ENCODE measurements around the gene ADGRD2. TPM values are rescaled to one million over a fixed set of nuclear protein-coding genes. Genes with fewer than 3 reads are reported as not detected.

ADGRD2 gene
- total and polyA plus RNA-seq, 2 donors from 2014 or later = not detected

DNA sequence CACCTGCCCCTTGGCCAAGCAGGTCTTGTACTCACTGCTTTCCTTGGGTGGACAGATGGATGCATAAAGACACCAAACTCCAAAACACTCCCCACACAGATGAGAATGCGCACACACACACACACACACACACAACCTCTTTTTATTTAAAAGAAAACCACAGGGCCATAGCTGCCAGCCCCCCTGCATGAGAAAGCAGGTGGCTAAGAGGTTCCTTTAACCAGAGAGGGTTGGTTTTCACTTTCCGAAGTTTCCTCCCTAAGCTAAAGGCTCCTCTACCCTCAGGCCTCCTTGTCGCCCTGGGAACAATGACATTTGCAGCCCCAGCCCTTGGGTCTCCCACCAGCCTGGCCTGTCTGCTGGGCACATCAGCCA is 45.8 kb downstream of the ADGRD2 start:
- no peaks in the 10 kb centered on the region for H3K9me3 ChIP-seq (ENCODE audit: control insufficient read depth in 2 of 3, insufficient read depth in 1 of 3, low read length in 3 of 3)
- FAIRE-seq = no peak
- H3K4me3 ChIP-seq (ENCODE audit: low read length in 3 of 3) = no peak overlapping the region
- intact Hi-C loops (cut with DNase I) = no loop called here
- H3K27ac ChIP-seq (ENCODE audit: low read depth in 2 of 2, low read length in 2 of 2) = no peak overlapping the region
- DNase-seq = no peak
- H3K9ac ChIP-seq (ENCODE audit: low read length in 3 of 3) = no peak overlapping the region
- no peaks in the 10 kb centered on the region for H3K4me1 ChIP-seq (ENCODE audit: control insufficient read depth in 2 of 3, insufficient read depth in 2 of 3, low read depth in 1 of 3, low read length in 3 of 3)
- H3K27me3 ChIP-seq (ENCODE audit: control insufficient read depth, insufficient read depth, low read length) = peaks cover 4% of the 10 kb centered on the region
- H3K36me3 ChIP-seq (ENCODE audit: control insufficient read depth in 2 of 3, insufficient read depth in 3 of 3, low read length in 3 of 3) = no peaks in the 10 kb centered on the region
- TF ChIP-seq CTCF (IDR thresholded peaks at IDR 0.05; ENCODE audit: borderline replicate concordance, extremely low read depth, insufficient read depth) = no peak

GRCh38 chr9:124496463-124496862 is 46.2 kb downstream of the ADGRD2 start:
- Histone ChIP-seq H3K27me3 (ENCODE audit: control insufficient read depth, insufficient read depth, low read length) (peaks cover 4% of the 10 kb centered on the region), H3K9me3 (ENCODE audit: control insufficient read depth in 2 of 3, insufficient read depth in 1 of 3, low read length in 3 of 3) (no peaks in the 10 kb centered on the region), H3K4me3 (ENCODE audit: low read length in 3 of 3) (no peak overlapping the region), H3K9ac (ENCODE audit: low read length in 3 of 3) (no peak overlapping the region), H3K36me3 (ENCODE audit: control insufficient read depth in 2 of 3, insufficient read depth in 3 of 3, low read length in 3 of 3) (no peaks in the 10 kb centered on the region), H3K27ac (ENCODE audit: low read depth in 2 of 2, low read length in 2 of 2) (no peak overlapping the region), H3K4me1 (ENCODE audit: control insufficient read depth in 2 of 3, insufficient read depth in 2 of 3, low read depth in 1 of 3, low read length in 3 of 3) (no peaks in the 10 kb centered on the region)
- FAIRE-seq (no peak), DNase-seq (peak; percentile 61 to 88 (median 84))
- TF ChIP-seq CTCF (IDR thresholded peaks at IDR 0.05; ENCODE audit: borderline replicate concordance, extremely low read depth, insufficient read depth) = no peak
- intact Hi-C loops (cut with DNase I) = no loop called here

- FAIRE-seq (no peak), DNase-seq (peak in 1 of 5 donors; percentile 35)
- no peak for TF ChIP-seq CTCF (IDR thresholded peaks at IDR 0.05; ENCODE audit: borderline replicate concordance, extremely low read depth, insufficient read depth)
- Histone ChIP-seq H3K27me3 (ENCODE audit: control insufficient read depth, insufficient read depth, low read length) (peaks cover 12% of the 10 kb centered on the region), H3K4me1 (ENCODE audit: control insufficient read depth in 2 of 3, insufficient read depth in 2 of 3, low read depth in 1 of 3, low read length in 3 of 3) (no peaks in the 10 kb centered on the region), H3K36me3 (ENCODE audit: control insufficient read depth in 2 of 3, insufficient read depth in 3 of 3, low read length in 3 of 3) (no peaks in the 10 kb centered on the region), H3K27ac (ENCODE audit: low read depth in 2 of 2, low read length in 2 of 2) (no peak overlapping the region), H3K9ac (ENCODE audit: low read length in 3 of 3) (no peak overlapping the region), H3K9me3 (ENCODE audit: control insufficient read depth in 2 of 3, insufficient read depth in 1 of 3, low read length in 3 of 3) (no peaks in the 10 kb centered on the region), H3K4me3 (ENCODE audit: low read length in 3 of 3) (no peak overlapping the region)
- intact Hi-C loops (cut with DNase I) = no loop called here
Measured at GRCh38 chr9:124497441-124497840, 47.2 kb downstream of the ADGRD2 start.

GRCh38 chr9:124498040-124498439 is 47.8 kb downstream of the ADGRD2 start:
- TF ChIP-seq CTCF (IDR thresholded peaks at IDR 0.05; ENCODE audit: borderline replicate concordance, extremely low read depth, insufficient read depth) = no peak
- H3K36me3 ChIP-seq (ENCODE audit: control insufficient read depth in 2 of 3, insufficient read depth in 3 of 3, low read length in 3 of 3) = no peaks in the 10 kb centered on the region
- intact Hi-C loops (cut with DNase I) = no loop called here
- no peak overlapping the region for H3K27ac ChIP-seq (ENCODE audit: low read depth in 2 of 2, low read length in 2 of 2)
- H3K9me3 ChIP-seq (ENCODE audit: control insufficient read depth in 2 of 3, insufficient read depth in 1 of 3, low read length in 3 of 3) = no peaks in the 10 kb centered on the region
- no peak overlapping the region for H3K4me3 ChIP-seq (ENCODE audit: low read length in 3 of 3)
- FAIRE-seq (no peak), DNase-seq (no peak)
- peaks cover 16% of the 10 kb centered on the region for H3K27me3 ChIP-seq (ENCODE audit: control insufficient read depth, insufficient read depth, low read length)
- no peaks in the 10 kb centered on the region for H3K4me1 ChIP-seq (ENCODE audit: control insufficient read depth in 2 of 3, insufficient read depth in 2 of 3, low read depth in 1 of 3, low read length in 3 of 3)
- no peak overlapping the region for H3K9ac ChIP-seq (ENCODE audit: low read length in 3 of 3)

All from kidney (tissue), 14 donors.